HFF-Myc (cell line): ENCODE results near the gene PPA1.

Source experiments
- DNase-seq: peaks from one replicate; pipeline ENCODE4 v3.0.0-alpha.2; 2011; ENCODE audit warnings: low read depth; ENCODE audit errors: extremely low read depth
- H3K4me3 ChIP-seq: replicated peaks from 2 replicates; pipeline ENCODE4 v1.5.1; 2011; ENCODE audit warnings: low read depth, mild to moderate bottlenecking, control low read depth, low read length
- CTCF ChIP-seq: IDR thresholded peaks from 2 replicates; pipeline ENCODE4 v1.5.1; 2012; ENCODE audit warnings: mild to moderate bottlenecking, low read depth, low read length, control low read depth; ENCODE audit errors: missing control alignments

The PPA1 gene

DNA sequence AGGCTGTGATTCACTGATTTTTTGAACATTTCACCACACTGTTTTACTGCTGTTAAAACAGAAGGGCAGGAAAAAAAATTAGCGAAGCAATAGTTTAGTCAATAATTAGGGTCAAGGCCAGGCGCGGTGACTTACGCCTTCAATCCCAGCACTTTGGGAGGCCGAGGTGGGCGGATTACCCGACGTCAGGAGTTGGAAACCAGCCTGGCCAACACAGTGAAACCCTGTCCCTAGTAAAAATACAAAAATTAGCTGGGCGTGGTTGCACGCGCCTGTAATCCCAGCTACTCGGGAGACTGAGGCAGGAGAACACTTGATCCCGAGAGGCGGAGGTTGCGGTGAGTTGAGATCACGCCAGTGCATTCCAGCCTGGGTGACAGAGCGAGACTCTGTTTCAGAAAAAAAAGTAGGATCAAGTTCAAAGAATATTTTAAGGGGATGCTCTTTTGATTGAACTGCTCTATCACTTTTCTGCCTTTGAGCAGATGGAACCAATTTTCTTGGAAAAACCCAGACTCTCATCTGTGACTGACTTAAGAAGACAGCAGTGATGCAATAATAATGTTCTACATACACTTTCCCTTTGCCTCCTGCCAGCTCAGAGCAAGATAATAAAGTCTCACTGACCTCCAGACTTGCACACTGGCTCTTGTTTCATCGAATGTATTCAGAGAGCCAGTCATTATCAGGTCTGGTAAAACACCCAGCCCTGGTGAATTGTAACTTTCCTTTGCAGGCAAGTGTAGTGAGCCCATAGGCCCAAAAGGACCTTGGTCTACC is 1.6 kb upstream of the PPA1 start:
- TF ChIP-seq CTCF, result no peak
- no peak overlapping the region for H3K4me3 ChIP-seq
- peak; percentile 55 for DNase-seq

- no peak for DNase-seq
- peak overlapping the region; percentile 85 for H3K4me3 ChIP-seq
- TF ChIP-seq CTCF, result no peak
Observed at GRCh38 chr10:70233939-70234300, 691 bp upstream of the PPA1 start.

- H3K4me3 ChIP-seq, result peak overlapping the region; percentile 85
- no peak for TF ChIP-seq CTCF
- DNase-seq, result no peak
Observed at GRCh38 chr10:70232859-70233108, 445 bp downstream of the PPA1 start.

- no peak for TF ChIP-seq CTCF
- peak overlapping the region; percentile 85 for H3K4me3 ChIP-seq
- DNase-seq, result no peak
Observed at GRCh38 chr10:70232155-70232858, 922 bp downstream of the PPA1 start.

GRCh38 chr10:70228491-70228890 is 4.7 kb downstream of the PPA1 start:
- H3K4me3 ChIP-seq, result no peak overlapping the region
- no peak for TF ChIP-seq CTCF
- DNase-seq, result no peak

GRCh38 chr10:70227548-70228320 is 5.5 kb downstream of the PPA1 start:
- no peak overlapping the region for H3K4me3 ChIP-seq
- TF ChIP-seq CTCF, result no peak
- no peak for DNase-seq
